Astrocyte of the hippocampus (primary cell): ENCODE data around the gene ARMH4.

ENCODE experiments used
- DNase-seq: peaks from one replicate; pipeline ENCODE4 v3.0.0; 2011; ENCODE audit warnings: low read depth, low spot score

The ARMH4 gene, protein sequence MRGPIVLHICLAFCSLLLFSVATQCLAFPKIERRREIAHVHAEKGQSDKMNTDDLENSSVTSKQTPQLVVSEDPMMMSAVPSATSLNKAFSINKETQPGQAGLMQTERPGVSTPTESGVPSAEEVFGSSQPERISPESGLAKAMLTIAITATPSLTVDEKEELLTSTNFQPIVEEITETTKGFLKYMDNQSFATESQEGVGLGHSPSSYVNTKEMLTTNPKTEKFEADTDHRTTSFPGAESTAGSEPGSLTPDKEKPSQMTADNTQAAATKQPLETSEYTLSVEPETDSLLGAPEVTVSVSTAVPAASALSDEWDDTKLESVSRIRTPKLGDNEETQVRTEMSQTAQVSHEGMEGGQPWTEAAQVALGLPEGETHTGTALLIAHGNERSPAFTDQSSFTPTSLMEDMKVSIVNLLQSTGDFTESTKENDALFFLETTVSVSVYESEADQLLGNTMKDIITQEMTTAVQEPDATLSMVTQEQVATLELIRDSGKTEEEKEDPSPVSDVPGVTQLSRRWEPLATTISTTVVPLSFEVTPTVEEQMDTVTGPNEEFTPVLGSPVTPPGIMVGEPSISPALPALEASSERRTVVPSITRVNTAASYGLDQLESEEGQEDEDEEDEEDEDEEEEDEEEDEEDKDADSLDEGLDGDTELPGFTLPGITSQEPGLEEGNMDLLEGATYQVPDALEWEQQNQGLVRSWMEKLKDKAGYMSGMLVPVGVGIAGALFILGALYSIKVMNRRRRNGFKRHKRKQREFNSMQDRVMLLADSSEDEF

DNA sequence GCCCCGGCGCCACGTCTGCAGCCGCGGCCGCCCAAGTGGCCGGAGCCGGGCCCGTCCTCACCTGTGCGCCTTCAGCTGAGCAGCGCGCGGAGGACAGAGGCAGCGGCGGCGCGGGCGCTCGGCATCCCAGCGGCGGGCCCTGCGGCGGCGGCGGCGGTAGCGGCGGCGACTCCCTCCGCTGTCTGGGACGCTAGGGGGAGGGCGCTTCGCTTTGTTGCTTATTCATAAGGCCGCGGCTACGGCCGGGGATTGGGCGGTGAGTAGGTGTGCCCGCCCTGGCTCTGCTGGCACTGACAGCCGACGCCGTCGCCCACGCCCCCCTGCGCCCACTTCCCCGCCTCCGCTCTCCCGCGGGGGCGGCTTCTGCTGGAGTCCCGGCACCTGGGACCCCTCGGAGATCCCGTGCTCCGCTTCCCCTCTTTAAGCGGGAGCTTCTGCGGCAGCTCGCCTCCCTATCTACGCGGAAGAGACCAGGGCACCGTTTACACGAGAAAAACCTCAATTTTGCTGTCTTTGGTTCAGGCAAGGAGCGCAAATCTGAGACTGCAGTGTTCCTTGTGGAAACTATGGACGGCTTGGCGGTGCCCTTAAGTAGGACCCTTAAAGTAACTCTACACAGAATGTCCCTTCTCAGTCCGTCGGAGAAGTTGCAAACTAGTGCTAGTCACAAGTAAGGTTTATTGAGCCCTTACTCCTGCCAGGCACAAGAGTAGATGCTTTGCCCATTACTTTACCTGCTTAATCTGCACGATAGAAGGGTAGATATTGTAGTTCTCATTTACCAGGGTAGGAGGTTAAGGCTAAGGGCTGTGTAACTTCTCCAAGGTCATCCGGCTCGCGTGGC is at the start of gene ARMH4:
ARMH4 (minus strand) TSS at position 200 of the 844 bp plus-strand sequence. CDS start 12,855 bp downstream, outside the sequence.
- DNase-seq: peak; percentile 95

DNA sequence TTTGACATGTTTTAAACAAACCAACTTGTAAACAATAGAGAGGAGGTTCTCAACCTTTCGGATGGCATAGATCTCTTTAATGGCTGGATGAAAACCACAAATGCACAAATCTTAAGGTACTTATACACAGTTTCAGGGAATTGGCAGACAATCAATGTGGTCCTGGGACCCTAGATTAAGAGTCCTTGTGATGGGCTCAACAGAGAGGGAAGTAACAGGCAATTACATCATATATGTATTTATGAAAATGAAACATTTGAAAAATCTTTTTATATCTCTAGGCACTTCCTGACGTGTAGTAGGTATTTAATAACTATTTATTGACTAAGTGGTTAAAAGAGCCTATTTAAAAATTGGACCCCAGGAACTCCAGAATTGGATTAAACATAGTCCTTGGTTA is 48.8 kb upstream of the ARMH4 start:
- DNase-seq: peak; percentile 8

DNA sequence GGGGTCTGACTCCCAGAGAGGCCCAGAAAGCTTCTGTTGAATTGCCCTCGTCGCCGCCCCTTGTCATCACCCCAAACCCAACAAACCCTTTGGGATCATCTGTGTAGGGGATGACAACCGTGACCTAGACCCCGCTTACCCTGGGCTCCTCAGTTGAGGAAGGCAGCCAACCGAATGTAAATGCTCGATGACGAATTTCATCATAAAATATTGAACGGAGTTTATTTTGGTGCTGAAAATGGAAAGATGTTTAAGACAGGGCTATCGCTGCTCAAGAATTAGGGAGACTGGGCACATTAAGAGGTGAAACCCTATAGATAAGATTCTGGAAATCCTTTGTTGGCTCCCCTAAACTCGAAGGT is 48.4 kb upstream of the ARMH4 start:
- DNase-seq: no peak

DNA sequence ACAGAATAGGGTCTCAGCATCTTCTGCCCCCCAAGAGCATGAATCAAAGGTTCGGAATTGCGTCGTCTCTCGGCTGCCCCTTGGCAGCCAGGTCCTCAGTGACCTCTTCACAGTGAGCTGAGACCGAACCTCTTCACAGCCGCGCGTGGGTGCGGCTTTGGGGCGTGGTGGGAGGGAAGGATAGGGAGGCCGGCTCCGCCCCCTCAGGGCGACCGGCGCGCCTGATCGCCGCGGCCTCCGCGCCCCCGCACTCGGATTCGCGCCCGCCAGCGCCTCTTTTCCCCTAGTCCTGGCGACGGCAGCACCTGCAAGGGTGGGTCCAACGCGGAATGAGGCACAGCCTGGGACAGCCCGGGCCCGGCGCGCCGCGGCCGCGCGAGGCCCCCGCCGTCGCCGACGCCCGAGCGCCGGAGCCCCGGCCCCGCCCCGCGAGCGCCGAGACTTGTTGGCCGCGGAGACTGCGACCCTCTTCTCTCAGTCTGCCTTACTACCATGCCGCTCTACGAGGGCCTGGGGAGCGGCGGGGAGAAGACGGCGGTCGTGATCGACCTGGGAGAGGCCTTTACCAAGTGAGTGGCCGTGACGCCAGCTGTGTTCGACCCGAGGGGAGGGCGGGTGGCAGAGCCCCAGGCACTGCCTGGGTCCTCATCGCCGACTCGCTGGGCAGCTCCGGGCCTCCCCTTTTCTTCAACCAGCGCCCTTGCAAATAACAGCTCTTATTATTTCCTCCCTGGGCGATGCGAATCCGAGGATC is 47.9 kb upstream of the ARMH4 start, which contains the start of gene ACTR10:
ACTR10 (plus strand) TSS at position 424 of the 754 bp plus-strand sequence; CDS start at position 493, 69 bp downstream.
- DNase-seq: peak; percentile 91

- DNase-seq: no peak
These were observed 46.1 kb upstream of the ARMH4 start for GRCh38 chr14:58198086-58198485.

GRCh38 chr14:58196198-58196597 is 44.2 kb upstream of the ARMH4 start:
- no peak for DNase-seq

DNA sequence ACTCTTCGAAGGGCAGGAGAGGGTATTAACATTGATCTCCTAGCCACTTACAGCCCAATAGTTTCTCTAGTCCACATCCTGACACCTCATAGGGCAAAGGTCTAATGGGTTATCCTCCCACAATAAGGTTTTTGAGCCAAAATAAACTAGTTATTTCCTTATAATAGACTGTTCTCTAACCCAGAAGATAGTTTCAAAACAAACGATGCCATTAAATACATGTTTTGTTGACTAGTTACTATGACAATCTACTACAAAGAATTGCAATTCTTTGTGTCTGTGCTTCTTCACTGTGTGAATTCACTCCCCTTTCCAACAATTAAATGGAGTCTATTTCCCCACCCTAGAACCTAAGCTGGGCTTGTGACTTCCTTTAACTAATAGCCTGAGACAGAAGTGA is 41.5 kb upstream of the ARMH4 start:
- no peak for DNase-seq

- DNase-seq: no peak
These were observed 40.0 kb upstream of the ARMH4 start for GRCh38 chr14:58191763-58192601.

DNA sequence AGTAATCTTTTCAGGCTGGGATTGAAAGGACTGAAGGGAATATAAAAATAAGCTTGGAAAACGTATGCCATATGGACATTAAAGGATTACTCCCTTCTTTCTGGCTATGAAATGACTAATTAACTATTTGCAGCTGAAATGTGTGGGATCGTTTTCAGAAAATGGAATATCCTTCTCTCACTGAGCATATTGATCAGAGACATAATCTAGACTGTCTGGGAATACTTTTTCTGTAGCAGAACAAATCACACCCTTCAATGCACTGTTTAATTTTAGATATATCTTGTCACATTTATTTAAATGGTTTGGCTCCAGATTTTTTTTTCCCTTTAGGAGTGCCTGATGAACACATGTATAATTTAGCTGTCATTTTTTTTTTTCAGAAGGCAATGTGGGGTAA is 37.2 kb upstream of the ARMH4 start:
- no peak for DNase-seq

GRCh38 chr14:58177125-58177524 is 25.1 kb upstream of the ARMH4 start:
- no peak for DNase-seq

- DNase-seq: peak; percentile 89
These were observed 19.1 kb upstream of the ARMH4 start for GRCh38 chr14:58171090-58171489.

GRCh38 chr14:58167891-58168290 is 15.9 kb upstream of the ARMH4 start:
- DNase-seq: no peak

DNA sequence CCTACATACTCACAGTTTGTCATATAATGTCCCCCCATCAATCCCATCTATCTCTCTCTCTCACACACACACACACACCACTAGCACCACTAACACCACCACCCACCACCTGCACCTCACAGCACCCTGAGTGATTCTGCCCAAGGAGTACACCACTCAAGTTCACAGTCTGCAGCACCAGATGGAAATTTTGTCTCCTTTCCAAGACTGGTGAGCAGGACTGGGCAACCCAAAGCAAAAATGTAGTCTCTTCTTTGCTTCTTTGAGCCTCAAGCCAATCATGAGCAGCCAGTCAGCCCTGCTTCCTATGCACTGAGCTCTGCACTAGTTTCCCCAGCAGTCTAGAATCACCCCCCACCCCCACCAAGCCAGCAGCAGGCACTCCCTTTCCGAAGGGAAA is 15.0 kb upstream of the ARMH4 start:
- no peak for DNase-seq

DNA sequence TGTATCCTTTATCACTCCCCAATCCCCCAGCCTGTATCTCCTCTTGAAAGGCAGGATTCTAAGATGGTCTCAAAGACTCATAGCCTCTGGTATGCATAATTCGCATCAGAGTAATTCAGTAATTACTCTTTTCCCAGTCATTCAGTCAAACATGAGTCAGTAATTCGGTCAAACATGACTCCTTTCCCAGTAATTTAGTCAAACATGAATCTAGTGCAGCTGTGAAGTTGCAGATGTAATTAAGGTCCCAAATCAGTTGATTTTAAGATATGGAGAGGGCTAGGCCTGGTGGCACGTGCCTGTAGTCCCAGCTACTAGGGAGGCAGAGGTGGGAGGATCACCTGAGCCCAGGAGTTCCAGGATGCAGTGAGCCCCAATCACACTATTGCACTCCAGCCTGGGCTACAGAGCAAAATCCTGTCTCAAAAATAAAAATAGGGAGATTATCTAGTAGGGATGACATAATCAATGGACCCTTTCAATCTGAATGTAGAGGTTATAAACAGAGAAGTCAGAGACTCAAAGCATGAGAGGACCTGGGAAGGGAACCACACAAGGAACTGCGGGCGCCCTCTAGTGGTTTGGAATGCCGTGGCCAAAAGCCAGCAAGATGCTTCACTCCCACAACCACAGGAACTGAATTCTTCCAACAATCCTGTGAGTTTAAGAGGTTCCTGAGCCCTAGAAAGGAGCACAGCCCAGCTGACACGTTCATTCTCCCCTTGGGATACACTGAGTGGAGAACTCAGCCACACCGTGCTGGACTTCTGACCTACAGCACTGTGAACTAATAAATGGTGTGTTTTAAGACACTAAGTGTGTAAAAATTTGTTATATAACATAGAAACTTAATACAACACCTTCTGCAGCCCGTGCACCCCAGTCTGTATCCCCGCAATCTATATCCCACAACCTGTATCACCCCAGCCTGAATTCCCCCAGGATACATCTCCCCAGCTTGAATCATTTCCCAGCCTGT is 14.3 kb upstream of the ARMH4 start:
- peak; percentile 90 for DNase-seq

DNA sequence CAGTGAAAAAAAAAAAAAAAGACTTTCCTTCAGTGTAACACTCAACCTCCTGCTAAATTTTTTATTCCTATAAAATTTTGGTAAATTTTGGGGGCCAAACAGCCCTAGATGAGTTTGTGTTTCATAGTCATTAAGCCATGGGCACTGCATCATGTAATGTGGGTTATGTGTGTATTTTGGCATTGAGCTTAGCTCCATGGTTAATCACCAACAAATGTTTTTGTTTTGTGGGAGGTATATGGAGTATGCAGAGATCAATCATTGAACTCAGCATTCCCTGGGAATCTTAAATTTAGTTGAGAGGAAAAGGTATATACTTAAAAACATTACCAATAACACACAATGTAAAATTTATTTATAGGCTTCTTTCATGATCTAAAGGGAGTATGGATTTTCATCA is 8.5 kb upstream of the ARMH4 start:
- no peak for DNase-seq

GRCh38 chr14:58151133-58152013 is 640 bp downstream of the ARMH4 start:
- DNase-seq: peak; percentile 77

DNA sequence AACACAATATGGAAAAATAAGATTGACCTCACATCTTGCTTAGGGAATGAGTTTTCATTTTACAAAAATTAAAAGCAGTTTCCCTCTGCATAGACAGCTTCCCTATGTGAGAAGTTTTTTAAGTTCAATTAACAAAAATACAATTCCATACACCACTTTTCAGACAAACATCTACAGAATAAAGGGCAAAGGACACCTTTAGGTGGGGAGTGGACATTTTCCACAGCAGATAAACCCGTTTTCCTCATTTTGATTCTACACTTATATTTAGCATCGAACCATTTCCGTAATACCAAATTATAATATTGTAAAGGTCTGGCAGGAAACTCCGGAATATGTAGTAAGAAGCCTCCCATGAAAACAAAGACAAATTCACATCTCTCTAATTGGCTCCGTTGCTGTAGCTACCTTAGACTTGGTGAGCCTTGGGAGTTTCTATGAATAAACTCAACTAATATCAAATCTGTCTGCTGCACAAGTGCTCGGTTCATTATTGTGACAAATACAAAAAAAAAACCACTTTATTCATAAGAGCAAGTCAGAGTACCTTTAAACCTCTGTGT is 1.7 kb downstream of the ARMH4 start:
- no peak for DNase-seq

GRCh38 chr14:58149196-58149595 is 2.8 kb downstream of the ARMH4 start:
- no peak for DNase-seq
